Endothelial cell of umbilical vein (primary cell): Measurements from ENCODE around the gene FAM174B. TPM values are rescaled to one million over a fixed set of nuclear protein-coding genes. Genes with fewer than 3 reads are reported as not detected.

ENCODE experiments used
- BruUV-seq: library from RNA; stranded (reverse); fragments of 400-500 nt; replicated peaks from 2 replicates; lab custom pipeline; 2021; lab: Mats Ljungman, UMichigan
- CTCF ChIA-PET: fragments of 300-600, 350-600 bp; sonication (Branson Sonifier 250); formaldehyde crosslinking; loops from one replicate; lab custom pipeline; 2021; ENCODE audit warnings: antibody characterized with exemption, inconsistent platforms; lab: Charles Lee
- POLR2A ChIA-PET: fragments of 300-600, 350-600 bp; sonication (Branson Sonifier 250); formaldehyde crosslinking; loops from one replicate; lab custom pipeline; 2021; ENCODE audit warnings: antibody characterized with exemption, inconsistent platforms; lab: Charles Lee
- DNase-seq: peaks from one replicate; pipeline ENCODE4 v3.0.0-alpha.2; 2011; ENCODE audit warnings: low read depth, low spot score
- FAIRE-seq: peaks from 2 replicates; lab custom pipeline; 2011; peaks lifted over from hg19 to GRCh38; lab: Jason Lieb, UNC
- H2AFZ ChIP-seq: 2 replicates; pipeline ENCODE4 v1.6.0; 2012; ENCODE audit warnings: low read depth, low read length, control low read depth, inconsistent platforms
- H3K27ac ChIP-seq: 2 replicates; pipeline ENCODE4 v1.5.1; 2011; ENCODE audit warnings: low read depth, mild to moderate bottlenecking, control low read depth, low read length, moderate library complexity; ENCODE audit not compliant: insufficient read depth
- H3K27me3 ChIP-seq, 2 experiments: 2 replicates each; pipeline versions ENCODE4 v1.6.0 to v1.6.1; 2011; ENCODE audit warnings: low read length in 2 of 2, mixed read lengths in 1 of 2; ENCODE audit not compliant: control insufficient read depth in 2 of 2, insufficient read depth in 2 of 2
- H3K36me3 ChIP-seq, 2 experiments: 2 replicates in 1 of 2; 3 replicates in 1 of 2; pipeline ENCODE4 v1.5.1; 2011; ENCODE audit warnings: low read length in 2 of 2, mild to moderate bottlenecking in 1 of 2, moderate library complexity in 1 of 2; ENCODE audit not compliant: control insufficient read depth in 2 of 2, insufficient read depth in 2 of 2; ENCODE audit errors: extremely low read depth in 1 of 2
- H3K4me1 ChIP-seq: 3 replicates; pipeline ENCODE4 v1.5.1; 2011; ENCODE audit warnings: mild to moderate bottlenecking, low read length; ENCODE audit not compliant: control insufficient read depth, insufficient read depth; ENCODE audit errors: extremely low read depth
- H3K4me2 ChIP-seq: 2 replicates; pipeline ENCODE4 v1.6.1; 2011; ENCODE audit warnings: low read length, control low read depth, mixed read lengths; ENCODE audit not compliant: insufficient read depth
- H3K4me3 ChIP-seq, 3 experiments: fragments of 200-600 bp in 1 of 3; sonication (generic), shearing (Covaris generic) in 1 of 3; replicated peaks in 1 of 3; 2 replicates each; pipeline ENCODE4 v1.5.1; 2011 to 2016; ENCODE audit warnings: control low read depth in 3 of 3, low read length in 3 of 3, mild to moderate bottlenecking in 2 of 3, inconsistent platforms in 1 of 3, low read depth in 1 of 3, moderate library complexity in 1 of 3; ENCODE audit not compliant: insufficient read depth in 1 of 3
- H3K79me2 ChIP-seq: 2 replicates; pipeline ENCODE4 v1.6.0; 2012; ENCODE audit warnings: low read length, inconsistent platforms; ENCODE audit not compliant: control insufficient read depth, insufficient read depth
- H3K9ac ChIP-seq: replicated peaks from 2 replicates; pipeline ENCODE3; 2011; ENCODE audit warnings: low read length, control low read depth; ENCODE audit not compliant: insufficient read depth; ENCODE audit errors: extremely low read depth
- H3K9me1 ChIP-seq: replicated peaks from 3 replicates; pipeline ENCODE4 v1.6.0; 2011; ENCODE audit warnings: mild to moderate bottlenecking, low read length; ENCODE audit not compliant: control insufficient read depth, insufficient read depth; ENCODE audit errors: extremely low read depth
- H3K9me3 ChIP-seq: replicated peaks from 2 replicates; pipeline ENCODE4 v1.5.1; 2012; ENCODE audit warnings: low read length, inconsistent platforms; ENCODE audit not compliant: control insufficient read depth, insufficient read depth
- H4K20me1 ChIP-seq: replicated peaks from 2 replicates; pipeline ENCODE3; 2011; ENCODE audit warnings: mild to moderate bottlenecking, low read length; ENCODE audit not compliant: control insufficient read depth, insufficient read depth; ENCODE audit errors: extremely low read depth
- CTCF ChIP-seq, 2 donors: IDR thresholded peaks; 1 replicate in 1 of 2; 2 replicates in 1 of 2; pipeline ENCODE4 v1.5.1; 2011; ENCODE audit warnings: low read length in 2 of 2, mild to moderate bottlenecking in 2 of 2, moderate library complexity in 2 of 2, control low read depth in 1 of 2, inconsistent platforms in 1 of 2, low read depth in 1 of 2; ENCODE audit not compliant: insufficient read depth in 1 of 2; ENCODE audit errors: extremely low read depth in 1 of 2
- EZH2 ChIP-seq: IDR thresholded peaks from 2 replicates; pipeline ENCODE4 v1.6.1; 2012; ENCODE audit warnings: borderline replicate concordance, low read depth, mild to moderate bottlenecking, moderate library complexity, low read length, inconsistent platforms; ENCODE audit not compliant: severe bottlenecking
- FOS ChIP-seq: IDR thresholded peaks from 2 replicates; pipeline ENCODE4 v1.6.1; 2011; ENCODE audit warnings: mild to moderate bottlenecking, low read length, moderate library complexity, borderline replicate concordance; ENCODE audit not compliant: insufficient read depth
- GATA2 ChIP-seq: IDR thresholded peaks from 2 replicates; pipeline ENCODE4 v1.7.0; 2011; ENCODE audit warnings: low read depth, mild to moderate bottlenecking, moderate library complexity, mixed read lengths, low read length; ENCODE audit not compliant: insufficient read length, insufficient read depth
- JUN ChIP-seq: IDR thresholded peaks from 2 replicates; pipeline ENCODE4 v1.6.1; 2011; ENCODE audit warnings: borderline replicate concordance, low read depth; ENCODE audit not compliant: insufficient read length, insufficient read depth
- MAX ChIP-seq: IDR thresholded peaks from 2 replicates; pipeline ENCODE4 v1.6.1; 2011; ENCODE audit not compliant: insufficient read depth, insufficient read length
- MYC ChIP-seq: IDR thresholded peaks from one replicate; pipeline ENCODE4 v1.6.1; 2011; ENCODE audit warnings: mild to moderate bottlenecking, low read depth, low read length
- POLR2A ChIP-seq: IDR thresholded peaks from 2 replicates; pipeline ENCODE4 v1.6.1; 2012; ENCODE audit warnings: low read depth, mild to moderate bottlenecking, control low read depth, low read length
- POLR2AphosphoS5 ChIP-seq: IDR thresholded peaks from 2 replicates; pipeline ENCODE4 v1.6.1; 2012; ENCODE audit warnings: low read depth, mild to moderate bottlenecking, control low read depth, low read length, moderate library complexity; ENCODE audit not compliant: insufficient read depth
- dilution Hi-C: fragments of 300-500 bp; cut with MboI; formaldehyde crosslinking; loops from one replicate; pipeline ENCODE4 v1.15.0; 2019; ENCODE audit warnings: low sequenced_read_pairs; ENCODE audit not compliant: extremely low pct_ligation_motif_present
- intact Hi-C: fragments of 100-400 bp; cut with micrococcal nuclease; formaldehyde crosslinking; loops from one replicate; pipeline ENCODE4 v1.10.0; 2022
- polyA plus RNA-seq, 4 experiments: library from polyadenylated mRNA; depleted of rRNA in 3 of 4; stranded (reverse) in 3 of 4; unstranded in 1 of 4; fragments of >200 nt; gene quantifications; 2 replicates each; pipeline versions ENCODE4 v1.2.1 to v1.2.3, GENCODE V29; 2011 to 2012; ENCODE audit warnings: missing spikeins in 1 of 4
- total RNA-seq: library from RNA; stranded (reverse); gene quantifications from 2 replicates; pipeline ENCODE4 v1.2.3, GENCODE V29; 2021

The FAM174B gene
- total and polyA plus RNA-seq, 2 donors (not counting 3 experiments of a cell fraction or from before 2014, with no cell fraction given): 25.9 to 30.2 TPM

GRCh38 chr15:92687746-92688145, 32.2 kb upstream of the FAM174B start:
- no peaks in the 10 kb centered on the region for H3K27me3 ChIP-seq
- H3K9me1 ChIP-seq: no peaks in the 10 kb centered on the region
- DNase-seq: no peak
- dilution Hi-C loops (no loop called here), intact Hi-C loops (no loop called here)
- no peaks in the 10 kb centered on the region for H4K20me1 ChIP-seq
- H3K9ac ChIP-seq: no peak overlapping the region
- no peak overlapping the region for H2AFZ ChIP-seq
- ChIA-PET POLR2A (no interaction called here), CTCF (interaction anchor here (2.3 kb wide), 1 partner anchor 27 kb away, joined by 9 read pairs; no protein-coding TSS in a partner anchor)
- H3K4me1 ChIP-seq: no peaks in the 10 kb centered on the region
- no peak overlapping the region for H3K27ac ChIP-seq
- H3K9me3 ChIP-seq: no peaks in the 10 kb centered on the region
- no peak overlapping the region for H3K4me3 ChIP-seq
- FAIRE-seq: no peak
- no TSS peak for BruUV-seq
- H3K4me2 ChIP-seq: no peak overlapping the region
- no peaks in the 10 kb centered on the region for H3K36me3 ChIP-seq
- H3K79me2 ChIP-seq: no peaks in the 10 kb centered on the region
- TF ChIP-seq POLR2AphosphoS5 (no peak), POLR2A (no peak), FOS (no peak), JUN (no peak), GATA2 (no peak), MAX (no peak), MYC (no peak), EZH2 (no peak), CTCF (IDR thresholded peaks at IDR 0.05; ENCODE audit: extremely low read depth in 1 of 2, insufficient read depth in 1 of 2, low read depth in 1 of 2, low read length in 2 of 2) (no peak)
